ENCODE measurements around the gene BCL2L14. TPM values are rescaled to one million over a fixed set of nuclear protein-coding genes. Genes with fewer than 3 reads are reported as not detected.

Gene BCL2L14
- polyA plus RNA-seq, 1 of the 3 experiments (the other 2 are of a cell fraction): not detected

GRCh38 chr12:12033824-12034223, 36.9 kb upstream of the BCL2L14 start:
- Histone ChIP-seq H3K79me2 (ENCODE audit: insufficient read depth) (no peaks in the 10 kb centered on the region), H2AFZ (ENCODE audit: low read depth) (no peak overlapping the region), H3K4me2 (no peak overlapping the region), H3K9me2 (no peaks in the 10 kb centered on the region), H3K9me3 (no peaks in the 10 kb centered on the region), H4K20me1 (ENCODE audit: insufficient read depth) (no peaks in the 10 kb centered on the region), H3K27me3 (ENCODE audit: insufficient read depth) (no peaks in the 10 kb centered on the region; the same call in 1 of the 2 replicates), H3K4me3 (ENCODE audit: low read depth in 2 of 2, low read length in 1 of 2) (no peak overlapping the region), H3K36me3 (replicated peaks in 1 of 2; ENCODE audit: control insufficient read depth in 1 of 2, insufficient read depth in 2 of 2, low read length in 1 of 2) (no peaks in the 10 kb centered on the region), H3K27ac (ENCODE audit: low read depth in 2 of 2, low read length in 1 of 2) (no peak overlapping the region), H3F3A (replicated peaks; ENCODE audit: insufficient read depth) (no peaks in the 10 kb centered on the region), H3K9ac (no peak overlapping the region), H3K4me1 (ENCODE audit: control insufficient read depth in 1 of 2, insufficient read depth in 2 of 2, low read depth in 1 of 2, low read length in 1 of 2) (peaks cover 0 to 4% of the 10 kb centered on the region in 2 experiments; a peak in 1 of 4 replicates)
- CTCF ChIA-PET: interaction anchor here (0.6 to 10.3 kb wide), 57 partner anchors 11 to 660 kb away, joined by 3 to 227 read pairs (median 4); partner anchors contain the start of genes ETV6 and MANSC1
- DNase-seq: no peak
- 38% methylated on average over 5 of the region's 5 CpGs for WGBS (ENCODE audit: low lambda C conversion rate)
- TF ChIP-seq GATA2 (CRISPR knock-in tag; IDR thresholded peaks at IDR 0.05): no peak
- TF ChIP-seq RAD21 (IDR thresholded peaks at IDR 0.05; ENCODE audit: low read length): no peak
- TF ChIP-seq MXI1 (IDR thresholded peaks at IDR 0.05; ENCODE audit: low read depth, low read length): no peak
- no peak for TF ChIP-seq CTCF (IDR thresholded peaks at IDR 0.05)
- no peak for TF ChIP-seq FOXM1 (IDR thresholded peaks at IDR 0.05; ENCODE audit: low read depth)
- TF ChIP-seq EZH2phosphoT487 (IDR thresholded peaks at IDR 0.05; ENCODE audit: borderline replicate concordance, low read depth): no peak
- TF ChIP-seq SIN3A (IDR thresholded peaks at IDR 0.05; ENCODE audit: borderline replicate concordance, low read depth, low read length): no peak
- TF ChIP-seq TAF1 (IDR thresholded peaks at IDR 0.05; ENCODE audit: borderline replicate concordance, low read depth, low read length): no peak
- TF ChIP-seq POLR2AphosphoS5 (IDR thresholded peaks at IDR 0.05; ENCODE audit: low read depth, low read length): no peak
- TF ChIP-seq YY1 (IDR thresholded peaks at IDR 0.05; ENCODE audit: low read depth): no peak
- TF ChIP-seq TEAD4 (IDR thresholded peaks at IDR 0.05; ENCODE audit: borderline replicate concordance, insufficient read depth): no peak
- TF ChIP-seq, protein P1, sequence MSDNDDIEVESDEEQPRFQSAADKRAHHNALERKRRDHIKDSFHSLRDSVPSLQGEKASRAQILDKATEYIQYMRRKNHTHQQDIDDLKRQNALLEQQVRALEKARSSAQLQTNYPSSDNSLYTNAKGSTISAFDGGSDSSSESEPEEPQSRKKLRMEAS (IDR thresholded peaks at IDR 0.05; ENCODE audit: low read depth): no peak
- no peak for TF ChIP-seq RFX5 (IDR thresholded peaks at IDR 0.05; ENCODE audit: low read length)
- TF ChIP-seq REST (IDR thresholded peaks at IDR 0.05; ENCODE audit: low read depth, low read length): no peak
- no peak for TF ChIP-seq MEF2A (IDR thresholded peaks at IDR 0.05; ENCODE audit: borderline replicate concordance, low read depth)
- TF ChIP-seq, protein P2, sequence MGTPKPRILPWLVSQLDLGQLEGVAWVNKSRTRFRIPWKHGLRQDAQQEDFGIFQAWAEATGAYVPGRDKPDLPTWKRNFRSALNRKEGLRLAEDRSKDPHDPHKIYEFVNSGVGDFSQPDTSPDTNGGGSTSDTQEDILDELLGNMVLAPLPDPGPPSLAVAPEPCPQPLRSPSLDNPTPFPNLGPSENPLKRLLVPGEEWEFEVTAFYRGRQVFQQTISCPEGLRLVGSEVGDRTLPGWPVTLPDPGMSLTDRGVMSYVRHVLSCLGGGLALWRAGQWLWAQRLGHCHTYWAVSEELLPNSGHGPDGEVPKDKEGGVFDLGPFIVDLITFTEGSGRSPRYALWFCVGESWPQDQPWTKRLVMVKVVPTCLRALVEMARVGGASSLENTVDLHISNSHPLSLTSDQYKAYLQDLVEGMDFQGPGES (IDR thresholded peaks at IDR 0.05; ENCODE audit: low read depth, low read length): no peak
- TF ChIP-seq NFIC (IDR thresholded peaks at IDR 0.05; ENCODE audit: borderline replicate concordance): no peak
- POLR2A ChIA-PET: interaction anchor here (0.6 to 2.4 kb wide), 2 partner anchors 384 to 1072 kb away, joined by 3 to 9 read pairs; partner anchors contain the start of gene ETV6
